NOMO-1 treated with DMSO at 0.1 percent for 48 hours (cell line): Measurements from ENCODE around the gene POLL.
"Not testable (repeated sequence)": the region's sequence is repeated elsewhere in the genome, so short reads cannot be mapped to it uniquely, and the experiment has no call there.

Experiments
- DNase-seq: peaks from one replicate; lab custom pipeline; 2025; ENCODE audit not compliant: unreplicated experiment; lab: John Stamatoyannopoulos, UW

The POLL gene

DNA sequence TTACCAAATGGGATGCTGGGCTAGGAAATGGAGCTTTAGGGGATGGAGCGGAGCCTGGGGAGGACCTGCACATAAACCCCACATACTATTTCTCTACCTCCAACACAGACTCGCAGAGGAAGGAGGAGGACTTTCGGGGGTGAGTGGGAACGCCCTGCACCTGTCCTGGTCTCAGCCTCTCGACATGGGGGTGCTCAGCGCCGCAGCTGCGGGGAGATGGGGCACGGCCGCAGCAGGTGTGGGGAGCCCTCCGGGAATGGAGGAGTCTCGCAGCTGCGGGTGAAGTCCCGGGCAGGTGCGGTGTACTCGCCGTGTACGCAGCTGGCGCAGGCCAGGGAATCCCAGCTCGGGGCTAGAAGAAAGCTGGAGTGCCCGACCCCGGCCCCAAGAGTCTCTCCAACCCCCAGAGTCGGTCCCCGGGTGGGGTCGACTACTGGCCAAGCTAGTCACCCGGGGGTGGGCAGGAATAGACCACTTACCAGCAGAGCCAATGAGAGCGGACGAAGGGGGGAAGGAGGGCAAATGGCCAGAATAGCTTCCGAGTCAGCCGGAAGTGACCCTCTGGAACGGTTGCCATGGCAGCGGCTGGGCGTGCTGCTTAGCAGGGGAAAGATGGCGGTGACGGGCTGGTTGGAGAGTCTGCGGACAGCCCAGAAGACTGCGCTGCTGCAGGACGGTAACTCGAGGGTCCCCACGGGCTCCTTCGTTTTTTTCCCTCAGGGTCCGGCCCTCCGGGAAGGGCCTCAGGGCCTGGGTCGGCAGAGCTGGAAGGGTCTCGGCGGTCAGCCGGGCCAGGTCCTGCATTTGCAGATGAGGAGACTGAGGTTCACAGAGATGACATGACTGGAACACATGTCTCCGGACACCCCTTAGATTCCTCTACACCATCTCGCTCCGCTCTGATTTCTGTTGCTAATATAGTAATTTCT is at the start of gene POLL, which contains the start of gene DPCD:
Gene POLL, minus strand, starts transcription at position 533 of the 929 bp plus-strand sequence. CDS start 897 bp downstream, outside the sequence.
Gene DPCD, plus strand, starts transcription at position 597 of the 929 bp plus-strand sequence. Its CDS starts 16 bp downstream, at position 613.
- DNase-seq = peak; percentile 92

DNA sequence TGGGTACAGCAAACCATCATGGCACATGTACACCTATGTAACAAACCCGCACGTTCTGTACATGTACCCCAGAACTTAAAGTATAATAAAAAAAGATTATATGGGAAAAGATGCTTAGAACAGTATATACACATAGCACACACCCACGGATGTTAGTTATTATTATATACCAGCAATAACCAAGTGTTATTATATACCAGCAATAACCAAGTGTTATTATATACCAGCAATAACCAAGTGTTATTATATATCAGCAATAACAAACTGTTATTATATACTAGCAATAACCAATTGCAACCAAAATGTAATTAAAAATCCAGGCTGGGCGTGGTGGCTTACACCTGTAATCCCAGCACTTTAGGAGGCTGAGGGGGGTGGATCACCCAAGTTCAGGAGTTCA is 45.5 kb upstream of the POLL start:
- DNase-seq = not testable (repeated sequence)

DNA sequence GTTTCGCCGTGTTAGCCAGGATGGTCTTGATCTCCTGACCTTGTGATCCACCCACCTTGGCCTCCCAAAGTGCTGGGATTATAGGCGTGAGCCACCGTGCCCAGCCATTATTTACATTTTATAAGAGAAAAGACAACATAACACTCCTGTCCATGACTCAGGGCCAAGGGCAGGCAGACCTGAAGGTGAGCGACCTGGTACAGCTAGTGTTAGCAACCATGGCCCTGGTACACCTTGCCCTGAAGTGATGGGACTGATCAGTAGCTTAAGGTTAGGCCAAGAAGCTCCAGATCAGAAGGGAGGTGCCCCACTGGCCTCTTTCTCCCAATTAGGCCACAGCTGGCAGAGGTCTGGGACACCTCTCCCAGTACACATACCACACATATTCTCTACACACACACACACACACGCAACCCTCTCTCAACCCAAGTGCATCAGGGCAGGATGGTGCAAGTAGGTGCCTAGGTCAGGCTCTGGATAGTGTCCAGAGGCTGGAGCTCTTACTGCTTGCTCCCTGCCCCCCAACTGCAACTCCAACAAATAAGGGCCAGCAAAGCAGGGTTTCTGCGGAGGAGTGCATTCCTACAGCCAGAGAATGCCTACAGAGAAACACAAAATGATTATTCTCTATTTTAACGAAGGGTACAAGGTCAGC is 43.9 kb upstream of the POLL start:
- no peak for DNase-seq

DNA sequence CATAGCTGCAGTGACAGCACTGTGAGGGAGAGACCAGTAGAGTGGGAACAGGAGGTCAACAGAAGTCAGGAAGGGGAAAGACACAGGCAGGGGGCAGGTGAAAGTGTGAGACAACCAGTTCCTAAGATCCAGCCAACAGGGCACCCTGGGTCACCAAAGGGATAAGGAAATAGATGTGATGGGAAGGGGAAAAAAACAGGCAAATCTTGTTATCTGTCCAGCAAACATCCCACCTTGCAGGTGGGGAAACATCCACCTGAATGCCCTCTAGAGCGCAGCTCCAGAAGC is 42.5 kb upstream of the POLL start:
- no peak for DNase-seq

DNA sequence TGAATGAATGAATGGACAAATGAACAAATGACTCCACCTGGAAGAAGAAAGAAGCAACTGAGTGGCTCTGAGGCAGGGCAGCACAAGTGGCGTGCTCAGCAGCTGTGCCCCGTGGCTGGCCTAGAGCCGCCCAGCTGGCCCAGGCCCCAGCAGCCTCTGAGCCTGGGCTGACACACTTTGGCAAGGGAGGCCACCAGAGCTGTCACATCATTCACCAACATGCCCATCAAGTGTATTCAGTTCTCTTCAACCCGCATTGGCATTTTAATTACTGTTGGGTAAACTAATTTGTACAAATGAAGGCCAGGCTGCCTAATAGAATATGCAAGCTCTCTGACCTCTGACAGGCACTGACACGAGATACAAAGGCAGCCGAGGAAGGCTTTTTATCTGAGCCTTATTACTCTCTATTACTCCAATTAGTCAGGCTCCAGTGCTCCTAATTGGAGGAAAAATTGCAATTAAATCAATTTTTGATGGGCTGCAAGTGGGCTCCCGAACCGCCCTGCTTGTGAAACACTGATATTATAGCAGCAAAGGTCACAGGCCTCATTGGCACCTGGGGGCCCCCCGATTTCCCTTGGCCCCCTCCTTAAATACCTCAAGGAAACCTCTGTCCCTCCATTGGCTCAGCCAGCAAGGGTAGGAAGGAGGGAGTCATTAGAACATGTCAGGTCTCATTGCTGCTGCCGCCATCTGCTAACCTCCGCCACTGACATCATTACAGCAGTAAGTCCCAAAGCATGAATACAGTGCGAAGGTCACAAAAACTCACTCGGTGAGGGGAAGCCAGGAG is 42.0 kb upstream of the POLL start:
- no peak for DNase-seq

DNA sequence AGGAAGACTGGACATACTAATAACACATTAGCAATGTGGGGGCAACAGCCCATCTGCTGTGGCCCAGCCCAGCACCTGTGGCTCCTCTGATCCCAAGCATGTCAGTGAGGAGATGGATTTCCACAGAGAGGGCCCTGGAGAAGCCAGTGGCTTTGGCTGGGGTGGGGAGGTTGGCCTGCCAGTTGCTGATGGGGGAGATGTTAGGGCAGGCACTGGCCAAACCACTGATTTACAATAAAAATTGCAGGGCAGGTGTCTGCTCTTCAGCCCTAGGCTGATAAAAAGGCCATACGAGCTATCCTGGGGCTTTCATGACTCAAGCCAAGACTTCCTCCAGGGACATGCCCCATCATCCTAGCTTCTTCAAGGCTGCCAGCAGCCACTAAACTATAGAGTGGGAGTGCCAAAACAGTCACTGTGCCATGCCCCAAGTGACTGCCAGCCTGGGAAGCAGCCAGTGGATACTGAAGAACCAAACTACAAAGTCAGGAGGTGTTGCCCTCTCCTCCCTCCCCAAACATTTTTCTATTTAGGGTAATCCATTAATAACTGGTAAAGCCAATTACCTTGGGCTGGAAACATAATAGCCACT is 37.9 kb upstream of the POLL start:
- no peak for DNase-seq

DNA sequence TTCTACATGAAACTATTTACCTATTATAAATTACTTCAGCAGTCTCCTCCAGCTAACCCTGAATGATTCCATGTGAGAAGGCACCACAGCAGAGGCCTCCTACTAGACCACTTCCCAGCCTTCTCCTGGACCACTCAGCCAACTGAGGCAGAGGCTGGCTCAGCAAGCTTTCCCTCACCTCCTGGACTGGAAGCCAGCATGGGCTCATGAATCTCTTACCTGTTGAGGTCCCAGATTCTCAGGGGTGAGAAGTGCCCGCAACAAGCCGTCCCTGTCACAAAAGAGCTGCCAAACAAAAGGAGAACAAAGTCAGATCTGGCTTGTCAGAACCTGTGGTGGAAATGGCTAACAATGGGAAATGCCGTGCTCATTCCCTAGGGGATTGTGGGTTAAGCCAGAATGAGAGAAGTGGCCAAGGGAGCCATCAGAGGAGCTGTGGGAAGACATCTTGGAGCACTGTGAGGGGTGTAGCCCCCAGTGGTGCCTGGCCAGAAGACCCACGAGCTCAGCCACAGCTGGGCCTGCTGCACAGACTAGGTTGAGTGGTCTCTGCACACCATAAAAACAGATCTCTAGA is 36.6 kb upstream of the POLL start:
- DNase-seq = no peak

DNA sequence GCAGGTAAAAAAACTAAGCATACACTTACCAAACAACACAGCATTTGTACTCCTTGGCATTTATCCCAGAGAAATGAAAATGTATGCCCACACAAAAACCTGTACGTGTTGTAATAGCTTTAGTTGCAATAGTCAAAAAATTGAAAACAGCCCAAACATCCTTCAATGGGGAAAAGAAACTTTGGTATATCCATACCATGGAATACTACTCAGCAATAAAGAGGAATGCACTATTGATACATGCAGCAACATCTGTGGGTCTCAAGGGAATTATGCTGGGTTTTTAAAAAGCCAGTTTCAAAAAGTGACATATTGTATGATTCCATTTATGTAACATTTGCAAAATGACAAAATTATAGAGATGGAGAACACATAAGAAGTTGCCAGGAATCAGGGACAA is 35.5 kb upstream of the POLL start:
- DNase-seq = no peak

DNA sequence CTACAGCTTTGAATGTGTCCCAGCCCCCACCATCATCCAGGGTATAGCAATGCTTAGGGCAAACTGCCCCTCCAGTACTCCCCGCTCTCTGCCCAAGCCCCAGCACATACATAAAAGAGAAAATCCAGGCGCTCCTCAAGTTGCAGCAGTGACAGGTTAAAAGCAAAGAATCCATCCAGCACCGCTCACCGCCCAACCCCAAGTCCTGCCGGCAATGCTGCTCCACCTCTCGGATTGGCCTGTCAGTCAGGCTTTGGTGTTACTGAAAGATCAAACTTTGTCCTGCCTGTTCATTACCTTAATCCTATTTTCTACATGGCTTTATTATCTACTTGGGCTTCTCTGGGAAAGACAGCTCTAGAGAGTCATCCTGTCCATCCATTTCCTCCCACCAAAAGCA is 31.9 kb upstream of the POLL start:
- no peak for DNase-seq

DNA sequence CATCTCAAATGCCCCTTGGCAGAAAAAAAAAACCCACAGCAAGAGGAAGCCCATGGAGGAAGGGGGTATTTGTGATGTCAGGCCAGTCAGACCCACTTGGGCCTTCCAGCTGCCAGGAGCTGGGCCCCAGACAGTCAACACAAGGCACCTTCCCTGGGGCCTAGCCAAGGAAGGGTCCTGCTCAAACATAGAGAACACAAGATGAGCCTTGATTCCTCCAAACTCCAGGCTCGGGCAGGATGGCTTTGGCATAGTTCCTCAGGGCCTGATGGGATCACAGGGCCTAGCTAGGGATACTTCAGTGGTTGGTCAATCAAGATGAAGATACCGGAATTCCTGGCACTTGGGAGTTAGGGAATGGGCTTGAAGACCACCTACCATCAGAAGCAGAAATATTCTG is 30.8 kb upstream of the POLL start:
- no peak for DNase-seq

DNA sequence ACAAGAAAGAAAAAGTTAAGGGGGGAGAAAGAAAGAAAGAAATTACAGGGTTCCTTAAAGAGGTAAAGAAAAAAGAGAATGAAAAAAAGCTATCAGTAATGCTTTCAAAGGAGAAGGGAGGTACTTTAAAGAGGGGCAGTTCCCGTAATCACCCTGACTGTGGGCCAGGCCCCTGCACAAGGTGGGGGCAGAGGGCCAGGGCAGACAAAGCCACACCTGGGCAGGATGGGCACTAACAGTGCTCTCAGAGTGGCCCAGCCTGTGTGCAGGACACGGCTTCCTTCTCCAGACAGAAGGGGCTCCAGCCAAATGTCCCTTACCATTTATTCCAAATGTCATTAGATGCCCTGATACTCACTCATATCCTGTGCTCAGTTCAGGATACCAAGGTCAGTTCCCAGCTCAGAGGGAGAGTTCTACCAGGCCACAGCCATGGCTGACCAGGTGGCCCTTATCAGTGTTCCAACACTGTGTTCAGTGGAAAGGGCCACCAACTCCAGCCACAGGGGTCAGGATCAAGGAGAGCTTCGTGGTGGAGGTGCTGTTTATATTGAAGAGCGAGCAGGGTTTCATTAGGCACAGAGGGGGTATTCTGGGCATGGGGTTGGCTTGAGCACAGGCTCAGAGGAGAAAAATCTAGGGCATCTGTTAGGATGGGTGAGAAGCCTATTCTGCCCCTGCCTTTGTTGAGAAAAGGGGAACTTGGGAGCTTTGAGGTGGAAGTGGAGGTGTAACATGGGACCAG is 29.9 kb upstream of the POLL start:
- no peak for DNase-seq

DNA sequence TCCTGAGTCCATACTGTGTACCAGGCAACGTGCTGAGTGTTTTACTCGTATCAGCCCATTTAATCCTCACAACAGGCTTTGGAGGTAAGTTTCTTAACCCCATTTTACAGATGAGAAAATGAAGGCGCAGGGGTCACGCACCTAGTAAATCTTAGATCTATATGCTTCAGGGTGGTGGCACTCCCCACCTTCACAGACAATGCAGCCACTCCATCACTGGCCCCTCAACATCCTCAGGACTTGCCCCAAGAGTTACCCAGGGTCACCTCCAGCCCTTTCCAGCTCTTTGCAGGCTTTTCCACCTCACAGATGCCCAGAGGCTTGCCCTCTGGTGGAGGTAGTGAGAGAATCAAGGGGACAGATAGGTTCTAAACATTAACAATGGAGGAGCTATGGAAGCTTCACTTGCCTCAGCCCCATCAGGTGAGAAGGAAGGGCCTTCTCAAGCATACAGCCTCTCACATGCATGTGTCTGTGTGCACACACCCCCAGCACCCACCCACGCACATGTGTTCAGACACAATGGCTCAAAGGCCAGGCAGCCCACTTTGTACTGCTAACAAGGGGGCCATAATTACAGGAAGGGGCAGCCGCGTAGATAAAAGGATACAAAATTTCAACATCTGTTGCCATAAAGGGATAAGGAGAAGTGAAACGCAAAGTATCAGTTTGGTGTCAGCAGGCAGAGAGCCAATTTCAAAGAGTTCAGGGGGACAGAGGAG is 29.2 kb upstream of the POLL start:
- DNase-seq = peak; percentile 95

DNA sequence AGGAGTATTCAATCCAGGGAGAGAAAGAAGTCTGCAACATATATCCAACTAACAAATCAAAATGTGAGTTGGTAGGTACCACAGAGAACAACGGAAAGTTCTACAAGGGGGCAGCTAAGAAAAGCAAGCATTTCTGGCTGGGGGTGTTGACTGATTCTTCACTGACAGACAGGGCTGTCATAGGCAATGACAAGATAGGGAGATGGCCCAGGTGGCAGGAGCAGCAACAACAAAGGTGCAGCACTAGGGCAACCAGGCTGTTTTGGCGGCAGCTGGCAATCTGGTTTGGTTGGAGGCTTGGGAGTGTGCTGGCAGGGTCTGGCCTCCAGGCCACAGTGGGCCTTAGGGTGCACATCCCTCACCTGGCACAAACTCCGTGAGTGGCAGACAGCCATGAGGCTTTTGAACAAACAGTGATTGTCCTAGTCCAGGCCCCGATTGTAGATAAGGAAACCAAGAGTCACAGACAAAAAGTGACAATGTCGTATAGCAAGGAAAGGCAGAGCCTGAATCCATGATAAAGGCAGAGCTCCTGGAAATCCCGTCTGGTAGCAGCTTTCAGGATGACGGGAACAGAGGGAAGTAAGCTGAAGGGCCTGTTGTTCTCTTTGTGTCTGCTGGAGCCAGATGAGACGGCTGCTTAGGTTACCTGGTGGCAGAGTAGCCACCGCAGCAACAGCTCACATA is 28.5 kb upstream of the POLL start:
- no peak for DNase-seq

DNA sequence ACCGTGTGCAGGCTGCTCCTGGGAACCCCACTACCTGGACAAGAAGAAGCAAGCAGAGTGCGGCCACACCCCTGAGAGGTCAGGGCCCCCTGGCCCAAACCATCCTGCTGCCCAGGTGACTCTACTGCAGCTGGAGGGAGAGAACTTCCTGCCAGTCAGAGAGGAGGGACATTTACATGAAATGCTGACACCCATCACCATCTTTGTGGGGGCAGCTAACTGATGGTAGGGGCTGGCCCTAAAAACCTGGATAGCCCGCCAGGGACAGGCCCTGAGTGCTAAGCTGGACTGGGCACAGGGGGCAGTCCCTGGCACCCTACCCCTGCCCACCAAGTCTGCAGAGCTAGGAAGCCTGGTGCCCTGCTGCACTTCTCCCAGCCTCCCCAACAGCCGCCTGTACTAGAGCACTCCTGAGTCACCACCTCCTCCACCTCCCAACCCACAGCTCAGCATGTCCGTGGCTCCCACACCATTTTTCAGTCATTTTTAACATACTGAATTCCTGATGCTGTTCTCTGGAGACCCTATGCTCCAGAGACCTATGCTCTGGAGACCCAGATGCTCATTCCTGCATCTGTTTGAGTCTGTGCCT is 27.6 kb upstream of the POLL start:
- DNase-seq = no peak

DNA sequence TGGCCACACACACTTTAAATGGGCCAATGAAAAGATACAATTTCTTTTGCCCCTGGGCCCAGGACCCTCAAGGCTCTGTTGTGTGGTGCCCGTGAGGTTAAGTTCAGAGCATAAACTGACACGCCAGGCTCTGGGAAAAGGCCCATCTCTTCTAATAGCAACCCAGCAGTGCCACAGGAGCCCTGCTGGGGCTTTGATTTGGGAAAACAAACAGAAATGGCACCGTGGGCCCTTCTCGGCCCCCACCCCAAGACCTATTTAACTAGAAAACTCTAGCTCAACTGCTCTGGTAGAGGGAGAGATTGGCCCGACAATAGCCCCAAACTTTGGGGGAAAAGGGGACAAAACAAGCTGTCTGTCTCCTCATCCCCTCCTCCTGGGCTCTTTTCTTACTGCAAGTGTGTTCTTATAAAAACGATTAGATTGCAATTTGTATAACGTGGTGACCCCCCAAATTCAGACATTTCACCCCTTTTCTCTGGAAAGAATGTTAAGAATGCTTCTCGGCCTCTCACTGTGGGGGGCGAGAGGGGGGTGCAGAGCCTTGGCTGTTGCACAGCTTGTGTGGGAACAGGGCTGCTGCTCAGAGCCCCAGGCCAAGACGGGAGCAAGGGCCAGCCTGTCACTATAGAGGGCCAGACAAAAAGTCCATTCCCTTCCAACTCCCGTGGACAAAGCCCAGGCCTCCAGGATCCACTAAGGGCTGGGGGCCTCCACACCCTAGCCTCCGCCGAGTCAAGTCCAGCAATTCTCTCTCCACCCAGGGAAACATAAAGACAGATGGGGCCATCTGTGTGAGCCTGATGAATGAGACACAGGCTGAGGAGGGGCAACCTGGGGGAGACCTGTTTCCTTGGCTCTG is 26.8 kb upstream of the POLL start:
- no peak for DNase-seq

DNA sequence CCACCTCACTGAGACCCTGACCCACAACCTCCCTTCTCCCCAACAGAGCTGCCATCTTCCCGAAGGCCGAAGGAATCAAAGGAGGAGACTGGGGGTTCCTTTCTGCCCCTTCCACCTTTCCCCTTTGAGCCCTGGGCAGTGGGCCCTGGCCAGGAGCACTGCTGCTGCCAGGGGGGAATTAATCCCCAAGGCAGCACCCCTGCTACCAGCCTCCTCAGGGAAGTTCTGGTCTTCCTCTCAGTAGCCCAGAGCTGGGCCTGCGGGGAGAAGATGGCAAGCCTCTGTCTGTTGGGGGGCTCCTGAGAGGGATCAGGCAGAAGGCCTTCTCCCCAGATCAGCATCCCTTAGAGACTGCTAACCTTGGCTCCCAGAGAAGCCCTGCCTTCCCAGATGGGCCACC is 25.6 kb upstream of the POLL start:
- no peak for DNase-seq

DNA sequence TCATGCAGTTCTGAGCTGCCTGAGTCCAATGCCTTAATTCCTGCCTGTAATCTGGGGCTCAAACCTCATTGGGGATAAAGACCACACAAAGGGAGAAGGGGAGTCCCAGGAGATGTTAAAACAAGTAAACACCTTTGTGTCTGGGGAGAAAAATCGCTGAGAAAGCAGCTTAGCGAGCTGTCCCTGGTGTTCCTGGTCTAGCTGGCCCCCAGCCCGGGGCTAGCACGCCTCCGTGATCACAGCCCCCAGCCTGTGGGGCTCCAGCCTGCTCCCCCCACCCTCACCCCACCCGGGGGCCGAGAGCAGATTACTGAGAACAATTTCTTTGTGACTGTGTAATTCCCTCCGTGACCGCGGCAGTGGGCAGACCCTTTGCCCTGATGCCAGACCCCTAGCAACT is 24.8 kb upstream of the POLL start:
- DNase-seq = no peak

DNA sequence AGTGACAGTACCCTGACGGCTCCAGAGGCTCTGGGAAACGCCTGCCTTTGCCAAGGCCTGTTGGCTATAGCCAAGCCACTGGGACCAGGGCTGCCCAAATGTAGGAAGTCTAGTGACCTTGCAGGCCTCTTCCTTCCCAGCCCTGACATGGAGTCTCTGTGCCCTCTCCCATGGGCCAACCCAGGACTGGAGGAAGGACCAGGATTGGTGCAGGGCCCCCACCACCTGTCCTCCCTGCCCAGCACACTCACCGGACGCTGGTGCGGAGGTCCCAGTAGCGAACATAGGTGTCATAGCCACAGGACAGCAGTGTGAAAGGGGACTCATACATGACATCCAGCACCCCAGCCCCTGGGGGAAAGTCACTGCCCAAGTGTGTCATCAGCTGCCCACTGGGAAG is 24.0 kb upstream of the POLL start:
- no peak for DNase-seq
